ENCODE measurements around the gene ZNF48. TPM values are rescaled to one million over a fixed set of nuclear protein-coding genes. Genes with fewer than 3 reads are reported as not detected.

ZNF48 gene
- polyA plus RNA-seq, 1 of the 3 experiments (the other 2 are of a cell fraction), result 8.8 TPM

DNA sequence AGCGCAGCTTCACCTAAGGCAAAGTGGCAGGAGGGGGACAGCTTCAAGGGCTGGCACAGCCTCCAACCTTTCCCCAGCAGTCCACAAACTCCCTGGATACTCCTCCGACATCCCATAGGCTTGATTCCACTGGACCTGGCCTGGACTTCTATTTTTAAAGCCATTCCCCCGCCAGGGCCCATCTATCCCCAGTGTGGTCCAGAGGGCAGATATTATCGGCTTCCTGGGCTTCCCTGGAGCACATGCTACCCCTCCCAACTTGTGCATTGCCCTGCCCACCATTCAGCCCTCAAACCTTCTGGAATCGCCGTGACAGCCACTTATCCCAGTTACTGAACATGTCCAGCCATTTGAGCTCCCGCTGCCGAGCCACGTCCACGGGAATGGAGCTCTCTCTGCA is 30.0 kb upstream of the ZNF48 start:
- no peaks in the 10 kb centered on the region for H3K9me2 ChIP-seq
- ChIA-PET POLR2A (interaction anchor here (1.9 kb wide), 1 partner anchor 10 kb away, joined by 5 read pairs; the partner anchor contains the start of gene CD2BP2), CTCF (interaction anchor here (0.8 to 4.0 kb wide), 3 partner anchors 11 to 44 kb away, joined by 3 to 19 read pairs (median 7); partner anchors contain the start of gene CD2BP2)
- WGBS (ENCODE audit: low lambda C conversion rate), result 94% methylated on average over 7 of the region's 10 CpGs
- no peak overlapping the region for H3K27ac ChIP-seq (ENCODE audit: low read depth in 2 of 2, low read length in 1 of 2)
- H4K20me1 ChIP-seq (ENCODE audit: insufficient read depth), result peaks cover 56% of the 10 kb centered on the region
- peaks cover 97% of the 10 kb centered on the region for H3K79me2 ChIP-seq (ENCODE audit: insufficient read depth)
- no peak for TF ChIP-seq FOSL2 (IDR thresholded peaks at IDR 0.05; ENCODE audit: borderline replicate concordance, low read depth)
- TF ChIP-seq, protein P1, sequence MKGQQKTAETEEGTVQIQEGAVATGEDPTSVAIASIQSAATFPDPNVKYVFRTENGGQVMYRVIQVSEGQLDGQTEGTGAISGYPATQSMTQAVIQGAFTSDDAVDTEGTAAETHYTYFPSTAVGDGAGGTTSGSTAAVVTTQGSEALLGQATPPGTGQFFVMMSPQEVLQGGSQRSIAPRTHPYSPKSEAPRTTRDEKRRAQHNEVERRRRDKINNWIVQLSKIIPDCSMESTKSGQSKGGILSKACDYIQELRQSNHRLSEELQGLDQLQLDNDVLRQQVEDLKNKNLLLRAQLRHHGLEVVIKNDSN (IDR thresholded peaks at IDR 0.05; ENCODE audit: borderline replicate concordance, low read depth), result no peak
- no peak for TF ChIP-seq TCF12 (IDR thresholded peaks at IDR 0.05)
- TF ChIP-seq SMC3 (IDR thresholded peaks at IDR 0.05; ENCODE audit: low read depth, low read length), result no peak
- TF ChIP-seq MXI1 (IDR thresholded peaks at IDR 0.05; ENCODE audit: low read depth, low read length), result no peak
- TF ChIP-seq, protein P2, sequence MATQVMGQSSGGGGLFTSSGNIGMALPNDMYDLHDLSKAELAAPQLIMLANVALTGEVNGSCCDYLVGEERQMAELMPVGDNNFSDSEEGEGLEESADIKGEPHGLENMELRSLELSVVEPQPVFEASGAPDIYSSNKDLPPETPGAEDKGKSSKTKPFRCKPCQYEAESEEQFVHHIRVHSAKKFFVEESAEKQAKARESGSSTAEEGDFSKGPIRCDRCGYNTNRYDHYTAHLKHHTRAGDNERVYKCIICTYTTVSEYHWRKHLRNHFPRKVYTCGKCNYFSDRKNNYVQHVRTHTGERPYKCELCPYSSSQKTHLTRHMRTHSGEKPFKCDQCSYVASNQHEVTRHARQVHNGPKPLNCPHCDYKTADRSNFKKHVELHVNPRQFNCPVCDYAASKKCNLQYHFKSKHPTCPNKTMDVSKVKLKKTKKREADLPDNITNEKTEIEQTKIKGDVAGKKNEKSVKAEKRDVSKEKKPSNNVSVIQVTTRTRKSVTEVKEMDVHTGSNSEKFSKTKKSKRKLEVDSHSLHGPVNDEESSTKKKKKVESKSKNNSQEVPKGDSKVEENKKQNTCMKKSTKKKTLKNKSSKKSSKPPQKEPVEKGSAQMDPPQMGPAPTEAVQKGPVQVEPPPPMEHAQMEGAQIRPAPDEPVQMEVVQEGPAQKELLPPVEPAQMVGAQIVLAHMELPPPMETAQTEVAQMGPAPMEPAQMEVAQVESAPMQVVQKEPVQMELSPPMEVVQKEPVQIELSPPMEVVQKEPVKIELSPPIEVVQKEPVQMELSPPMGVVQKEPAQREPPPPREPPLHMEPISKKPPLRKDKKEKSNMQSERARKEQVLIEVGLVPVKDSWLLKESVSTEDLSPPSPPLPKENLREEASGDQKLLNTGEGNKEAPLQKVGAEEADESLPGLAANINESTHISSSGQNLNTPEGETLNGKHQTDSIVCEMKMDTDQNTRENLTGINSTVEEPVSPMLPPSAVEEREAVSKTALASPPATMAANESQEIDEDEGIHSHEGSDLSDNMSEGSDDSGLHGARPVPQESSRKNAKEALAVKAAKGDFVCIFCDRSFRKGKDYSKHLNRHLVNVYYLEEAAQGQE (IDR thresholded peaks at IDR 0.05; ENCODE audit: low read depth, low read length), result no peak
- TF ChIP-seq GABPA (IDR thresholded peaks at IDR 0.05; ENCODE audit: low read depth), result no peak
- no peak for TF ChIP-seq RXRA (IDR thresholded peaks at IDR 0.05; ENCODE audit: borderline replicate concordance, low read depth)
- TF ChIP-seq, protein P3, sequence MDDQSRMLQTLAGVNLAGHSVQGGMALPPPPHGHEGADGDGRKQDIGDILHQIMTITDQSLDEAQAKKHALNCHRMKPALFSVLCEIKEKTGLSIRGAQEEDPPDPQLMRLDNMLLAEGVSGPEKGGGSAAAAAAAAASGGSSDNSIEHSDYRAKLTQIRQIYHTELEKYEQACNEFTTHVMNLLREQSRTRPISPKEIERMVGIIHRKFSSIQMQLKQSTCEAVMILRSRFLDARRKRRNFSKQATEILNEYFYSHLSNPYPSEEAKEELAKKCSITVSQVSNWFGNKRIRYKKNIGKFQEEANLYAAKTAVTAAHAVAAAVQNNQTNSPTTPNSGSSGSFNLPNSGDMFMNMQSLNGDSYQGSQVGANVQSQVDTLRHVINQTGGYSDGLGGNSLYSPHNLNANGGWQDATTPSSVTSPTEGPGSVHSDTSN (IDR thresholded peaks at IDR 0.05), result no peak
- TF ChIP-seq EZH2phosphoT487 (IDR thresholded peaks at IDR 0.05; ENCODE audit: borderline replicate concordance, low read depth), result no peak
- TF ChIP-seq YY1 (IDR thresholded peaks at IDR 0.05; ENCODE audit: low read depth), result no peak
- H2AFZ ChIP-seq (ENCODE audit: low read depth), result no peak overlapping the region
- H3K4me1 ChIP-seq (ENCODE audit: control insufficient read depth in 1 of 2, insufficient read depth in 2 of 2, low read depth in 1 of 2, low read length in 1 of 2), result peaks cover 0 to 21% of the 10 kb centered on the region in 2 experiments; a peak in 2 of 4 replicates
- H3K36me3 ChIP-seq (replicated peaks in 1 of 2; ENCODE audit: control insufficient read depth in 1 of 2, insufficient read depth in 2 of 2, low read length in 1 of 2), result peaks cover 13 to 25% of the 10 kb centered on the region in 2 experiments
- no peaks in the 10 kb centered on the region for H3K27me3 ChIP-seq (ENCODE audit: insufficient read depth)
- H3K4me2 ChIP-seq, result no peak overlapping the region
- no peak overlapping the region for H3K9ac ChIP-seq
- no peak overlapping the region for H3K4me3 ChIP-seq (ENCODE audit: low read depth in 2 of 2, low read length in 1 of 2)
- DNase-seq, result no peak
- H3F3A ChIP-seq (replicated peaks; ENCODE audit: insufficient read depth), result peaks cover 9% of the 10 kb centered on the region
- H3K9me3 ChIP-seq, result no peaks in the 10 kb centered on the region

DNA sequence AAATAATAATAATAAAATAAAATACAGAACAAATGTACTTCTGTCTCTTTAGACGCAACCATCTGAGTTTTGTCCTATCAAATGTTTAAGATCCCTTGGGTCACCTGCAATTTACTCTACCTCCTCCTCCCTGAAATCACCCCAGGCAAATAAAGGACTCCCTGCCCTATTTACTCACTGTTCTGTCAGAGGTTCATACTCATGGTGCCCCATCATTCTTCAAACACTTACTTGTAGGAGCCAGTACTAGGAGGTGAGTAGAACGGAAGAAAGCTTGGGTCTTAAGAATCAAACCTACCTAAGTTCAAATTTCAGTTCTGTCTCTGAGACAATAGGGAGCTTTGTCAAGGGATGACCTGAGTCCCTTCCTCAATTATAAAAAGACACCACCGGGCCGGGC is 28.7 kb upstream of the ZNF48 start:
- ChIA-PET CTCF (interaction anchor here (1.2 to 4.0 kb wide), 2 partner anchors 13 to 43 kb away, joined by 3 to 19 read pairs; partner anchors contain the start of gene CD2BP2), POLR2A (interaction anchor here (0.8 to 1.1 kb wide), 2 partner anchors 10 to 11 kb away, joined by 3 read pairs; partner anchors contain the start of gene CD2BP2)
- Histone ChIP-seq H4K20me1 (ENCODE audit: insufficient read depth) (peaks cover 56% of the 10 kb centered on the region), H3K79me2 (ENCODE audit: insufficient read depth) (peaks cover 84% of the 10 kb centered on the region), H3K9me2 (no peaks in the 10 kb centered on the region), H3K36me3 (replicated peaks in 1 of 2; ENCODE audit: control insufficient read depth in 1 of 2, insufficient read depth in 2 of 2, low read length in 1 of 2) (peaks cover 13 to 25% of the 10 kb centered on the region in 2 experiments), H2AFZ (ENCODE audit: low read depth) (no peak overlapping the region), H3K9ac (no peak overlapping the region), H3K4me2 (no peak overlapping the region; the same call in 1 of the 2 replicates), H3K27me3 (ENCODE audit: insufficient read depth) (no peaks in the 10 kb centered on the region), H3K4me1 (ENCODE audit: control insufficient read depth in 1 of 2, insufficient read depth in 2 of 2, low read depth in 1 of 2, low read length in 1 of 2) (peaks cover 3 to 25% of the 10 kb centered on the region in 2 experiments; a peak in 3 of 4 replicates), H3K9me3 (no peaks in the 10 kb centered on the region), H3F3A (replicated peaks; ENCODE audit: insufficient read depth) (peaks cover 7% of the 10 kb centered on the region), H3K4me3 (ENCODE audit: low read depth in 2 of 2, low read length in 1 of 2) (no peak overlapping the region), H3K27ac (ENCODE audit: low read depth in 2 of 2, low read length in 1 of 2) (no peak overlapping the region)
- TF ChIP-seq, protein P3 (IDR thresholded peaks at IDR 0.05), result no peak
- TF ChIP-seq, protein P4, sequence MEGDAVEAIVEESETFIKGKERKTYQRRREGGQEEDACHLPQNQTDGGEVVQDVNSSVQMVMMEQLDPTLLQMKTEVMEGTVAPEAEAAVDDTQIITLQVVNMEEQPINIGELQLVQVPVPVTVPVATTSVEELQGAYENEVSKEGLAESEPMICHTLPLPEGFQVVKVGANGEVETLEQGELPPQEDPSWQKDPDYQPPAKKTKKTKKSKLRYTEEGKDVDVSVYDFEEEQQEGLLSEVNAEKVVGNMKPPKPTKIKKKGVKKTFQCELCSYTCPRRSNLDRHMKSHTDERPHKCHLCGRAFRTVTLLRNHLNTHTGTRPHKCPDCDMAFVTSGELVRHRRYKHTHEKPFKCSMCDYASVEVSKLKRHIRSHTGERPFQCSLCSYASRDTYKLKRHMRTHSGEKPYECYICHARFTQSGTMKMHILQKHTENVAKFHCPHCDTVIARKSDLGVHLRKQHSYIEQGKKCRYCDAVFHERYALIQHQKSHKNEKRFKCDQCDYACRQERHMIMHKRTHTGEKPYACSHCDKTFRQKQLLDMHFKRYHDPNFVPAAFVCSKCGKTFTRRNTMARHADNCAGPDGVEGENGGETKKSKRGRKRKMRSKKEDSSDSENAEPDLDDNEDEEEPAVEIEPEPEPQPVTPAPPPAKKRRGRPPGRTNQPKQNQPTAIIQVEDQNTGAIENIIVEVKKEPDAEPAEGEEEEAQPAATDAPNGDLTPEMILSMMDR (IDR thresholded peaks at IDR 0.05), result no peak
- TF ChIP-seq TAF1 (IDR thresholded peaks at IDR 0.05; ENCODE audit: borderline replicate concordance, low read depth, low read length), result no peak
- 95% methylated on average over 4 of the region's 4 CpGs for WGBS (ENCODE audit: low lambda C conversion rate)
- DNase-seq, result no peak

Data from SK-N-SH (cell line).